Measurements from ENCODE around the gene EME1.

Gene EME1

DNA sequence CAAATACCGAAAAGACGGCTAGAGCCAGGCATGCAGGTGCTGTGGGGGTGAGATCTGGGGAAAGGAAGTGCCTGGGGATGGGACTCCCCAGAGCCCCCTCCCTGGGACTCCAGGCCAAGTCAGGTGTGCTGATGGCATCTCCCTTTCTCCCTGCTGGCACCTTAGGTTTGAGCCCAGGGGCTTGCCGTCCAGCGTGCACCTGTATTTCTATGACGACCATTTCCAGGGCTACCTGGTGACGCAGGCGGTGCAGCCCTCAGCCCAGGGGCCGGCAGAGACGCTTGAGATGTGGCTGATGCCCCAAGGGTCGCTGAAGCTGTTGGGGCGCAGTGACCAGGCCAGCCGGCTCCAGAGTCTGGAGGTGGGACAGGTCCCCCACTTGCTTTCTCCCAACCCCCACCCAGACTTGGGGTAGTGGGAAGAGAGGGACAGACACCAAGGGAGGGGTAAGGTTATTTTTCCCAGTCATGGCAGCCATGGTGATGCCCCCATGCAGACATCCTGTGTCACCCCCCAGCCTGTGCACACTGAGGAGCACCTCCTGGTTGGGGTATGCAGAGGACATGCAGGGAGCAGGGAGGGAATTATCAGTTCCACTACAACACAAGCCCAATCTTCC is 16.0 kb upstream of the EME1 start:
- Histone ChIP-seq H3K4me1 (ENCODE audit: control insufficient read depth, insufficient read depth, low read length) (peaks cover 1% of the 10 kb centered on the region), H3K4me3 (ENCODE audit: insufficient read depth, low read depth, low read length) (no peak overlapping the region), H3K27ac (ENCODE audit: insufficient read depth, low read depth, low read length, poor library complexity, severe bottlenecking) (no peak overlapping the region), H3K9me3 (ENCODE audit: control insufficient read depth, low read length) (no peaks in the 10 kb centered on the region), H3K36me3 (ENCODE audit: control insufficient read depth, insufficient read depth, low read length) (peaks cover 39% of the 10 kb centered on the region), H3K27me3 (ENCODE audit: control insufficient read depth, insufficient read depth, low read length, poor library complexity, severe bottlenecking) (no peaks in the 10 kb centered on the region)
- WGBS, 2 experiments = 96 to 97% methylated on average over 12 of the region's 12 CpGs

GRCh38 chr17:50358177-50358576 is 14.9 kb upstream of the EME1 start:
- H3K4me3 ChIP-seq (ENCODE audit: insufficient read depth, low read depth, low read length) = no peak overlapping the region
- H3K27me3 ChIP-seq (ENCODE audit: control insufficient read depth, insufficient read depth, low read length, poor library complexity, severe bottlenecking) = no peaks in the 10 kb centered on the region
- H3K27ac ChIP-seq (ENCODE audit: insufficient read depth, low read depth, low read length, poor library complexity, severe bottlenecking) = no peak overlapping the region
- H3K36me3 ChIP-seq (ENCODE audit: control insufficient read depth, insufficient read depth, low read length) = peaks cover 39% of the 10 kb centered on the region
- no peaks in the 10 kb centered on the region for H3K9me3 ChIP-seq (ENCODE audit: control insufficient read depth, low read length)
- H3K4me1 ChIP-seq (ENCODE audit: control insufficient read depth, insufficient read depth, low read length) = peaks cover 9% of the 10 kb centered on the region
- WGBS, 2 experiments = 95% methylated on average over 17 of the region's 17 CpGs

GRCh38 chr17:50359005-50359699 is 13.9 kb upstream of the EME1 start:
- Histone ChIP-seq H3K4me3 (ENCODE audit: insufficient read depth, low read depth, low read length) (no peak overlapping the region), H3K4me1 (ENCODE audit: control insufficient read depth, insufficient read depth, low read length) (peaks cover 19% of the 10 kb centered on the region), H3K27me3 (ENCODE audit: control insufficient read depth, insufficient read depth, low read length, poor library complexity, severe bottlenecking) (no peaks in the 10 kb centered on the region), H3K36me3 (ENCODE audit: control insufficient read depth, insufficient read depth, low read length) (peaks cover 36% of the 10 kb centered on the region), H3K27ac (ENCODE audit: insufficient read depth, low read depth, low read length, poor library complexity, severe bottlenecking) (no peak overlapping the region), H3K9me3 (ENCODE audit: control insufficient read depth, low read length) (no peaks in the 10 kb centered on the region)
- WGBS, 2 experiments = 92% methylated on average over 5 of the region's 5 CpGs

- Histone ChIP-seq H3K27me3 (ENCODE audit: control insufficient read depth, insufficient read depth, low read length, poor library complexity, severe bottlenecking) (no peaks in the 10 kb centered on the region), H3K4me1 (ENCODE audit: control insufficient read depth, insufficient read depth, low read length) (peaks cover 27% of the 10 kb centered on the region), H3K27ac (ENCODE audit: insufficient read depth, low read depth, low read length, poor library complexity, severe bottlenecking) (no peak overlapping the region), H3K9me3 (ENCODE audit: control insufficient read depth, low read length) (no peaks in the 10 kb centered on the region), H3K36me3 (ENCODE audit: control insufficient read depth, insufficient read depth, low read length) (peaks cover 36% of the 10 kb centered on the region), H3K4me3 (ENCODE audit: insufficient read depth, low read depth, low read length) (no peak overlapping the region)
- 94 to 95% methylated on average over 14 of the region's 14 CpGs for WGBS, 2 experiments
Observed at GRCh38 chr17:50359998-50360461, 13.0 kb upstream of the EME1 start.

DNA sequence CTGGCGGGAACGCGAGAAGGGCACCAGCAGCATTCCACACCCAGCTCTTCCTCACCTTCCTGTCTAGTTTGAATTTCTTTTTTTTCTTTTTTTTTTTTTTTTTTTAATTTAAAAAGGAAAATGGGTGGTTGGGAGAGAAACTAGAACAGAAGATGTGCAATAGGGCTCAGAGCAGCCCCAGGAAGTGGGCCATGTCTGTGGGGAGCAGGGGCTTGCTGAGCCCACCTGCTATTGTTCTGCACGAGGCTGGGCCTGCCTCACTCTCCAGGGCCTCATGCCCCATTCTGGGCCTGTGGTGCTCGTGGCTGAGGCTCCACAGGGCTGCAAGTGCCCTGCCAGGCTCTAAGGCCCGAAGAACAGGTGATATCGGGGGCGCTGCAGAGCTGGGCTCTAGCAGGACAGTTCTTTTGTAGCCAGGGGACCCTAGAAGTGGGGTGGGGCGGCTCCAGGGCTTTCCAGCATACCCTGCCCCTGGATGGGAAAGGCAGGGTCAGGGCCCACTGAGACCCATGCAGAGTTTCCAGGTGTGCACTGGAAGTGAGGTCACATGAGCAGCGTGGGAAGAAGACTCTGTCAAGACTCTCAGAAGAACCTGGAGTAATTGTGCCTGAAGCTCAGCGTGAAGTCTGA is 12.4 kb upstream of the EME1 start:
- Histone ChIP-seq H3K9me3 (ENCODE audit: control insufficient read depth, low read length) (no peaks in the 10 kb centered on the region), H3K4me3 (ENCODE audit: insufficient read depth, low read depth, low read length) (no peak overlapping the region), H3K4me1 (ENCODE audit: control insufficient read depth, insufficient read depth, low read length) (peaks cover 29% of the 10 kb centered on the region), H3K27me3 (ENCODE audit: control insufficient read depth, insufficient read depth, low read length, poor library complexity, severe bottlenecking) (no peaks in the 10 kb centered on the region), H3K27ac (ENCODE audit: insufficient read depth, low read depth, low read length, poor library complexity, severe bottlenecking) (no peak overlapping the region), H3K36me3 (ENCODE audit: control insufficient read depth, insufficient read depth, low read length) (peaks cover 32% of the 10 kb centered on the region)
- 88 to 90% methylated on average over 11 of the region's 11 CpGs for WGBS, 2 experiments

DNA sequence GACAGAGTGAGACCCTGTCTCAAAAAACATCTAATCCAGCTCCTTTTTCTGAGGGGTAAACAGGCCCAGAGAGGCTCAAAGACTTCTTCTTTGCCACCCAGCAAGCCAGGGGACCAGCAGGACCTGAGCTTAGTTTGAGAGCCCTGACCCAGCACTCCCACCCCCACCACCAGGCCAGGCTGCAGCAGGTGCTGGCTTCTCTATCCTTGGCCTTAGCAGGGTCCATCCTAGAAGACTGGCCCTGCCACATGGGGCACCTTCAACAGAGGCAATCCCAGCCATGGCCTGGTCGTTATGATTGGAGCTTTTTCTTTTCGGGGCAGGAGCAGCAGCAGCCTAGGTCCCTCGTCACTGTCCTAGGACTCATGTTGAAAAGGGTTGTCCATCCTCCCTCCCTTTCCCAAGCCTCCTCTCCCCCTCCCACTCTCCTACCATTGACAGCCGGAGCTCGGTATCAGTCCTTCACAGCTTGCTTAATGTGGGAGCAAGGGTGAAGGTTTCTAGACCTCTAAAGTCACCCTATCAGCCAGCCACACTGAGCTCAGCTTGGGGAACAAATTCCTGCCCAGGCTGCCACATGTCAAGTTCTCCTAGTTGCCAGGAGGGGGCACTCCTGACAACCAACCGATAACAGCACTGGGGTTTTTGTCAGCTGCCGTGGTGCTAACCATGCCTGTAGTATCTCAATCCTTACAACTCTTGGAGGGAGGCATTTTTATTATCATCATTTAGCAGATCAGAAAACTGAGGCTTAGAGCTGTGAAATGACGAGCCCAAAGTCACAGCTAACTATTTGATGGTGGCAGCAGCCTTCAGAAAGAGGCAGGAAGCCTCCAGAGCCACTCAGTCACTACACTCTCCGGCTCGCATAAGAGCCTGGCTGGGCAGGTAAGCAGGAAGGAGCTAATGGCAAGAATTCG is 11.2 kb upstream of the EME1 start:
- Histone ChIP-seq H3K27me3 (ENCODE audit: control insufficient read depth, insufficient read depth, low read length, poor library complexity, severe bottlenecking) (no peaks in the 10 kb centered on the region), H3K36me3 (ENCODE audit: control insufficient read depth, insufficient read depth, low read length) (peaks cover 23% of the 10 kb centered on the region), H3K4me3 (ENCODE audit: insufficient read depth, low read depth, low read length) (no peak overlapping the region), H3K9me3 (ENCODE audit: control insufficient read depth, low read length) (no peaks in the 10 kb centered on the region), H3K27ac (ENCODE audit: insufficient read depth, low read depth, low read length, poor library complexity, severe bottlenecking) (no peak overlapping the region), H3K4me1 (ENCODE audit: control insufficient read depth, insufficient read depth, low read length) (peaks cover 29% of the 10 kb centered on the region)
- 42 to 44% methylated on average over 11 of the region's 11 CpGs for WGBS, 2 experiments

- Histone ChIP-seq H3K27ac (ENCODE audit: insufficient read depth, low read depth, low read length, poor library complexity, severe bottlenecking) (no peak overlapping the region), H3K4me1 (ENCODE audit: control insufficient read depth, insufficient read depth, low read length) (peaks cover 29% of the 10 kb centered on the region), H3K9me3 (ENCODE audit: control insufficient read depth, low read length) (no peaks in the 10 kb centered on the region), H3K36me3 (ENCODE audit: control insufficient read depth, insufficient read depth, low read length) (peaks cover 21% of the 10 kb centered on the region), H3K4me3 (ENCODE audit: insufficient read depth, low read depth, low read length) (no peak overlapping the region), H3K27me3 (ENCODE audit: control insufficient read depth, insufficient read depth, low read length, poor library complexity, severe bottlenecking) (no peaks in the 10 kb centered on the region)
- WGBS, 2 experiments = 90% methylated on average over 6 to 7 of the region's 7 CpGs
Observed at GRCh38 chr17:50362661-50363060, 10.4 kb upstream of the EME1 start.

GRCh38 chr17:50363217-50364060 is 9.6 kb upstream of the EME1 start:
- Histone ChIP-seq H3K4me3 (ENCODE audit: insufficient read depth, low read depth, low read length) (no peak overlapping the region), H3K27ac (ENCODE audit: insufficient read depth, low read depth, low read length, poor library complexity, severe bottlenecking) (peak overlapping the region; percentile 89), H3K9me3 (ENCODE audit: control insufficient read depth, low read length) (no peaks in the 10 kb centered on the region), H3K4me1 (ENCODE audit: control insufficient read depth, insufficient read depth, low read length) (peaks cover 29% of the 10 kb centered on the region), H3K27me3 (ENCODE audit: control insufficient read depth, insufficient read depth, low read length, poor library complexity, severe bottlenecking) (no peaks in the 10 kb centered on the region), H3K36me3 (ENCODE audit: control insufficient read depth, insufficient read depth, low read length) (peaks cover 24% of the 10 kb centered on the region)
- 18% methylated on average over 8 of the region's 8 CpGs for WGBS, 2 experiments

DNA sequence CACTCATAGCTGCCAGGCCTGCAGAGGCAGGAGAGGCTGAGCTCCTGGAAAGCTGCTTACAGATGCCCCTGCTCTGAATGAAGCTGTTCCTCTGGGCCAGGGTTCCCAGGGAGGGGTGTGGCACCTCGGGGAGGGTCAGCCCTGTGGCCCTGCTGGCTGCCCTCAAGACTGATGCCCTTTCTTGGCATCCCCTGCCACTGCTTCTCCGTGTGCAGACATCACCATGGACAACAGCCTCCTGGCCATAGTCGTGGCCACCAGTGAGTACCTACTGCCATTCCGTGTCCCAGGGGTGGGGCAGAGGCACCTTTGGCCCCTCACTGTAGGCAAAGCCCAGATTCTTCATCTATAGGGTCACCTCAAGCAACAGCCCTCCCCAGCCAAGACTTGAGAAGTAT is 9.0 kb upstream of the EME1 start:
- peak overlapping the region; percentile 36 for H3K27ac ChIP-seq (ENCODE audit: insufficient read depth, low read depth, low read length, poor library complexity, severe bottlenecking)

More for the DNA sequence above, 9.0 kb upstream of the EME1 start:
- H3K36me3 ChIP-seq (ENCODE audit: control insufficient read depth, insufficient read depth, low read length) = peaks cover 19% of the 10 kb centered on the region
- peaks cover 29% of the 10 kb centered on the region for H3K4me1 ChIP-seq (ENCODE audit: control insufficient read depth, insufficient read depth, low read length)
- no peak overlapping the region for H3K4me3 ChIP-seq (ENCODE audit: insufficient read depth, low read depth, low read length)
- no peaks in the 10 kb centered on the region for H3K9me3 ChIP-seq (ENCODE audit: control insufficient read depth, low read length)
- H3K27me3 ChIP-seq (ENCODE audit: control insufficient read depth, insufficient read depth, low read length, poor library complexity, severe bottlenecking) = no peaks in the 10 kb centered on the region
- 68 to 69% methylated on average over 4 of the region's 4 CpGs for WGBS, 2 experiments

Data from ectodermal cell (in vitro differentiated cells).